Keratinocyte (primary cell): Measurements from ENCODE around the gene CTNNA3. TPM values are rescaled to one million over a fixed set of nuclear protein-coding genes. Genes with fewer than 3 reads are reported as not detected.

Experiments
- DNase-seq: peaks from one replicate; pipeline ENCODE4 v3.0.0-alpha.2; 2011; ENCODE audit warnings: low read depth, missing footprints, low spot score
- FAIRE-seq: peaks from 2 replicates; lab custom pipeline; 2011; peaks lifted over from hg19 to GRCh38; lab: Jason Lieb, UNC
- H2AFZ ChIP-seq: 2 replicates; pipeline ENCODE4 v1.6.0; 2012; ENCODE audit warnings: low read length, control low read depth, inconsistent platforms; ENCODE audit not compliant: control insufficient read depth
- H3K27ac ChIP-seq: 2 replicates; pipeline ENCODE4 v1.5.1; 2011; ENCODE audit warnings: low read length; ENCODE audit not compliant: control insufficient read depth, insufficient read depth
- H3K27me3 ChIP-seq: 3 replicates; pipeline ENCODE4 v1.6.0; 2011; ENCODE audit warnings: low read length; ENCODE audit not compliant: control insufficient read depth, insufficient read depth; ENCODE audit errors: extremely low read depth
- H3K36me3 ChIP-seq, 2 experiments: 2 replicates in 1 of 2; 3 replicates in 1 of 2; pipeline ENCODE4 v1.5.1; 2011; ENCODE audit warnings: low read length in 2 of 2, mild to moderate bottlenecking in 1 of 2; ENCODE audit not compliant: control insufficient read depth in 2 of 2, insufficient read depth in 2 of 2; ENCODE audit errors: extremely low read depth in 1 of 2
- H3K4me1 ChIP-seq: 3 replicates; pipeline ENCODE4 v1.5.1; 2011; ENCODE audit warnings: low read length; ENCODE audit not compliant: control insufficient read depth, insufficient read depth; ENCODE audit errors: extremely low read depth
- H3K4me2 ChIP-seq: 3 replicates; pipeline ENCODE4 v1.6.0; 2011; ENCODE audit warnings: low read depth, low read length; ENCODE audit not compliant: control insufficient read depth, insufficient read depth; ENCODE audit errors: extremely low read depth
- H3K4me3 ChIP-seq, 3 experiments: fragments of 200-600 bp in 1 of 3; sonication (generic) in 1 of 3; 2 replicates in 2 of 3; 3 replicates in 1 of 3; pipeline ENCODE4 v1.5.1; 2011 to 2016; ENCODE audit warnings: low read length in 3 of 3, mild to moderate bottlenecking in 3 of 3, control low read depth in 2 of 3, inconsistent platforms in 1 of 3, low read depth in 1 of 3, mixed read lengths in 1 of 3, mixed run types in 1 of 3, moderate library complexity in 1 of 3; ENCODE audit not compliant: control insufficient read depth in 2 of 3, insufficient read depth in 2 of 3; ENCODE audit errors: extremely low read depth in 1 of 3
- H3K79me2 ChIP-seq: 2 replicates; pipeline ENCODE4 v1.6.0; 2012; ENCODE audit warnings: low read length; ENCODE audit not compliant: control insufficient read depth, insufficient read depth
- H3K9ac ChIP-seq: 3 replicates; pipeline ENCODE4 v1.6.0; 2011; ENCODE audit warnings: low read length; ENCODE audit not compliant: control insufficient read depth, insufficient read depth; ENCODE audit errors: extremely low read depth
- H3K9me1 ChIP-seq: 3 replicates; pipeline ENCODE4 v1.6.0; 2011; ENCODE audit warnings: low read length; ENCODE audit not compliant: control insufficient read depth, insufficient read depth; ENCODE audit errors: extremely low read depth
- H3K9me3 ChIP-seq: 2 replicates; pipeline ENCODE4 v1.5.1; 2012; ENCODE audit warnings: low read depth, low read length; ENCODE audit not compliant: control insufficient read depth
- H4K20me1 ChIP-seq: 3 replicates; pipeline ENCODE4 v1.6.0; 2011; ENCODE audit warnings: low read length; ENCODE audit not compliant: control insufficient read depth, insufficient read depth; ENCODE audit errors: extremely low read depth
- CTCF ChIP-seq, 3 experiments: IDR thresholded peaks in 1 of 3; conservative IDR thresholded peaks in 1 of 3; optimal IDR thresholded peaks in 1 of 3; 2 replicates in 2 of 3; 3 replicates in 1 of 3; pipeline versions ENCODE3 to v1.5.1; 2011; ENCODE audit warnings: low read length in 3 of 3, mild to moderate bottlenecking in 3 of 3, moderate library complexity in 2 of 3, control low read depth in 1 of 3, inconsistent platforms in 1 of 3; ENCODE audit not compliant: insufficient read depth in 2 of 3; ENCODE audit errors: extremely low read depth in 1 of 3
- EZH2 ChIP-seq: IDR thresholded peaks from one replicate; pipeline ENCODE4 v1.6.1; 2012; ENCODE audit warnings: inconsistent platforms, mild to moderate bottlenecking, low read length, moderate library complexity
- dilution Hi-C: fragments of 300-500 bp; cut with MboI; formaldehyde crosslinking; loops from one replicate; pipeline ENCODE4 v1.7.0; 2020; ENCODE audit warnings: low sequenced_read_pairs; ENCODE audit not compliant: extremely low pct_ligation_motif_present
- polyA plus RNA-seq, 5 experiments: library from polyadenylated mRNA; depleted of rRNA in 3 of 5; stranded (reverse) in 3 of 5; stranded (forward) in 1 of 5; unstranded in 1 of 5; fragments of >200 nt; gene quantifications; 1 replicate in 1 of 5; 2 replicates in 3 of 5; 3 replicates in 1 of 5; pipeline versions ENCODE4 v1.2.1 to v1.2.3, GENCODE V29; 2011 to 2012; ENCODE audit warnings: missing spikeins in 2 of 5, low read depth in 1 of 5, low replicate concordance in 1 of 5

The CTNNA3 gene
- polyA plus RNA-seq, 1 donor (not counting 4 experiments of a cell fraction or from before 2014, with no cell fraction given), result 0.01 TPM

GRCh38 chr10:66782776-66783175, 913.2 kb downstream of the CTNNA3 start:
- TF ChIP-seq EZH2, result no peak
- TF ChIP-seq CTCF (optimal IDR thresholded peaks at IDR 0.05 in 1 of 3, IDR thresholded peaks at IDR 0.05 in 1 of 3, conservative IDR thresholded peaks at IDR 0.05 in 1 of 3; ENCODE audit: extremely low read depth in 1 of 3, insufficient read depth in 2 of 3, low read length in 3 of 3), result no peak
- Histone ChIP-seq H3K4me3 (no peak overlapping the region), H3K27ac (no peak overlapping the region), H3K27me3 (no peaks in the 10 kb centered on the region), H3K4me1 (no peaks in the 10 kb centered on the region), H3K36me3 (no peaks in the 10 kb centered on the region), H4K20me1 (no peaks in the 10 kb centered on the region), H3K9ac (no peak overlapping the region), H3K4me2 (no peak overlapping the region), H3K9me1 (no peaks in the 10 kb centered on the region), H3K79me2 (no peaks in the 10 kb centered on the region), H2AFZ (no peak overlapping the region), H3K9me3 (no peaks in the 10 kb centered on the region)
- dilution Hi-C loops, result no loop called here
- DNase-seq (no peak), FAIRE-seq (no peak)

DNA sequence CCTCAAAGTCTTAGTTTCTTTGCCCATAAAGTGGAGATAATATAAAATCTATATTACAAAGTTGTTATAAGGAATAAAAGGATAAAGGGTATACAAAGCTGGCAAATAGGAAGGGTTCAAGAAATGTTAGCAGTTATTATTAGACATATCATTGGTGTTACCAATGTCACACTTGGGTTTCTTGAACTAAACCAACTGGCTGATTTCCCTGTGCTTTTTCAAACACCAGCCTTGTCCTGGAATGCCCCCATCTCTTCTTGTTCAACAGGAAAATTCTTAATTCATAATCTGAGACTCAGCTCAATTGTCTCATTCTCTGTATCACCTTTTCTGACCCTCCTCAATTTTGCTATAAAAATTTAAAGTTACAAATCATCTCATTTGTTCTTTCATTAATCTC, 913.9 kb downstream of the CTNNA3 start:
- Histone ChIP-seq H4K20me1 (no peaks in the 10 kb centered on the region), H3K79me2 (no peaks in the 10 kb centered on the region), H3K4me3 (no peak overlapping the region), H3K4me2 (no peak overlapping the region), H3K36me3 (no peaks in the 10 kb centered on the region), H3K27me3 (no peaks in the 10 kb centered on the region), H3K9ac (no peak overlapping the region), H3K4me1 (no peaks in the 10 kb centered on the region), H2AFZ (no peak overlapping the region), H3K27ac (no peak overlapping the region), H3K9me3 (no peaks in the 10 kb centered on the region), H3K9me1 (no peaks in the 10 kb centered on the region)
- dilution Hi-C loops, result no loop called here
- TF ChIP-seq EZH2, result no peak
- no peak for TF ChIP-seq CTCF (optimal IDR thresholded peaks at IDR 0.05 in 1 of 3, IDR thresholded peaks at IDR 0.05 in 1 of 3, conservative IDR thresholded peaks at IDR 0.05 in 1 of 3; ENCODE audit: extremely low read depth in 1 of 3, insufficient read depth in 2 of 3, low read length in 3 of 3)
- FAIRE-seq (no peak), DNase-seq (no peak)
